NB4 (cell line): ENCODE results near the gene KRT75.

Source experiments
- DNase-seq: peaks from one replicate; pipeline ENCODE4 v3.0.0; 2010; ENCODE audit warnings: low read depth
- H3K4me3 ChIP-seq: one replicate; pipeline ENCODE4 v1.5.1; 2011; ENCODE audit warnings: mild to moderate bottlenecking, low read depth, low read length, moderate library complexity
- MYC ChIP-seq: IDR thresholded peaks from 2 replicates; pipeline ENCODE4 v1.6.1; 2011; ENCODE audit warnings: low read depth, low read length
- POLR2A ChIP-seq: IDR thresholded peaks from 2 replicates; pipeline ENCODE4 v1.6.1; 2011; ENCODE audit warnings: mild to moderate bottlenecking; ENCODE audit not compliant: insufficient read length; ENCODE audit errors: extremely low read depth
- TF ChIP-seq, protein P1 (sequence below): IDR thresholded peaks from 2 replicates; pipeline ENCODE4 v1.6.1; 2011; ENCODE audit warnings: low read depth, low read length
- TF ChIP-seq, protein P2 (sequence below): IDR thresholded peaks from one replicate; pipeline ENCODE4 v1.5.1; 2012; ENCODE audit warnings: low read depth, low read length

Gene KRT75

GRCh38 chr12:52434081-52434733 lies at the start of gene KRT75:
Gene KRT75 (minus strand): TSS chr12:52434371. CDS start chr12:52434304, 67 bp downstream.
- TF ChIP-seq POLR2A = no peak
- TF ChIP-seq, protein P1, sequence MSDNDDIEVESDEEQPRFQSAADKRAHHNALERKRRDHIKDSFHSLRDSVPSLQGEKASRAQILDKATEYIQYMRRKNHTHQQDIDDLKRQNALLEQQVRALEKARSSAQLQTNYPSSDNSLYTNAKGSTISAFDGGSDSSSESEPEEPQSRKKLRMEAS = no peak
- TF ChIP-seq, protein P2, sequence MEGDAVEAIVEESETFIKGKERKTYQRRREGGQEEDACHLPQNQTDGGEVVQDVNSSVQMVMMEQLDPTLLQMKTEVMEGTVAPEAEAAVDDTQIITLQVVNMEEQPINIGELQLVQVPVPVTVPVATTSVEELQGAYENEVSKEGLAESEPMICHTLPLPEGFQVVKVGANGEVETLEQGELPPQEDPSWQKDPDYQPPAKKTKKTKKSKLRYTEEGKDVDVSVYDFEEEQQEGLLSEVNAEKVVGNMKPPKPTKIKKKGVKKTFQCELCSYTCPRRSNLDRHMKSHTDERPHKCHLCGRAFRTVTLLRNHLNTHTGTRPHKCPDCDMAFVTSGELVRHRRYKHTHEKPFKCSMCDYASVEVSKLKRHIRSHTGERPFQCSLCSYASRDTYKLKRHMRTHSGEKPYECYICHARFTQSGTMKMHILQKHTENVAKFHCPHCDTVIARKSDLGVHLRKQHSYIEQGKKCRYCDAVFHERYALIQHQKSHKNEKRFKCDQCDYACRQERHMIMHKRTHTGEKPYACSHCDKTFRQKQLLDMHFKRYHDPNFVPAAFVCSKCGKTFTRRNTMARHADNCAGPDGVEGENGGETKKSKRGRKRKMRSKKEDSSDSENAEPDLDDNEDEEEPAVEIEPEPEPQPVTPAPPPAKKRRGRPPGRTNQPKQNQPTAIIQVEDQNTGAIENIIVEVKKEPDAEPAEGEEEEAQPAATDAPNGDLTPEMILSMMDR = no peak
- TF ChIP-seq MYC = no peak
- H3K4me3 ChIP-seq = no peak within 1 kb of the TSS
- no peak for DNase-seq

DNA sequence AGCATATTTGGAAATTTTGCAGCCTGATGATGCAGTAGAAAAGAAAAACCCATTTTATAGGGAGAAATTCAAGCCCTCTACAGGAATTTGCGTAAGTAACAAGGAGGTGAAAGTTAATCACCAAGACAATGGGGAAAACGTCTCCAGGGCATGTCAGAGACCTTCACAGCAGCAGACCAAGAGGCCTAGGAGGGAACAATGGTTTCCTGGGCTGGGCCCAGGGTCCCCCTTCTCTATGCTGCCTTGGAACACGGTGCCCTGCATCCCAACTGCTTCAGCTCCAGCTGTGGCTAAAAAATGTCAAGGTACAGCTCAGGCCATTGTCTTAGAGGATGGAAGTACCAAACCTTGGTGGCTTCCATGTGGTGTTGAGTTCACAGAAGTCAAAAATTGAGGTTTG lies 45.9 kb upstream of the KRT75 start:
- TF ChIP-seq MYC = no peak
- no peak for DNase-seq
- H3K4me3 ChIP-seq = no peak overlapping the region

GRCh38 chr12:52477651-52478050 lies 43.5 kb upstream of the KRT75 start:
- TF ChIP-seq, protein P2 = no peak
- TF ChIP-seq, protein P1 = no peak
- TF ChIP-seq POLR2A (no peak), MYC (no peak)
- no peak for DNase-seq
- no peak overlapping the region for H3K4me3 ChIP-seq

DNA sequence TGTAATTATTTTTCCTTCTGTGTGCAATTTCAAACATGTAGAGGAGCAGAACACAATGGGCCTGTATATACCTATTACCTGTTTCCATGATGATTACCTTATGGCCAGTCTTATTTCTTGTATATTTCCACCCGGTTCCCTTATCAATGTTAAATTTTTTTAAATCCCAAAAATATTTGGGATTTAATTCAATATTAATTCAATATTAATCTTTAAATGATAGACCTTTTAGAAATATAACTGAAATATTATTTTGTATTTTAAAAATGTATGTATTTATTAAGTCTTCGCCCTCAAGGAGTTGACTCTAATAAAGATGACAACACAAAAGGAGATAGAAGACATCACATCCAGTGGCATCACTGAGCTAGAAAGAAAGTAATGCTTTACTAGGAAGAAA lies 40.0 kb upstream of the KRT75 start:
- H3K4me3 ChIP-seq = no peak overlapping the region
- TF ChIP-seq, protein P2 = no peak
- TF ChIP-seq POLR2A = no peak
- TF ChIP-seq MYC = no peak
- TF ChIP-seq, protein P1 = no peak
- DNase-seq = no peak

- TF ChIP-seq POLR2A (no peak), MYC (no peak)
- TF ChIP-seq, protein P1 = no peak
- TF ChIP-seq, protein P2 = no peak
- H3K4me3 ChIP-seq = no peak within 1 kb of the TSS
- DNase-seq = no peak
These were observed 39.6 kb upstream of the KRT75 start, which contains the start of gene KRT6C for GRCh38 chr12:52473768-52474167. Gene KRT6C (minus strand): TSS chr12:52473805. CDS start chr12:52473737, 68 bp downstream.

- no peak for DNase-seq
- H3K4me3 ChIP-seq = no peak overlapping the region
- TF ChIP-seq, protein P2 = no peak
- TF ChIP-seq, protein P1 = no peak
- TF ChIP-seq POLR2A (no peak), MYC (no peak)
These were observed 35.7 kb upstream of the KRT75 start for GRCh38 chr12:52469853-52470252.
